ENCODE results near the gene ZNF25. TPM values are rescaled to one million over a fixed set of nuclear protein-coding genes. Genes with fewer than 3 reads are reported as not detected.

ZNF25 gene
- total RNA-seq, 2 donors from 2014 or later = 4.3 to 9.1 TPM

DNA sequence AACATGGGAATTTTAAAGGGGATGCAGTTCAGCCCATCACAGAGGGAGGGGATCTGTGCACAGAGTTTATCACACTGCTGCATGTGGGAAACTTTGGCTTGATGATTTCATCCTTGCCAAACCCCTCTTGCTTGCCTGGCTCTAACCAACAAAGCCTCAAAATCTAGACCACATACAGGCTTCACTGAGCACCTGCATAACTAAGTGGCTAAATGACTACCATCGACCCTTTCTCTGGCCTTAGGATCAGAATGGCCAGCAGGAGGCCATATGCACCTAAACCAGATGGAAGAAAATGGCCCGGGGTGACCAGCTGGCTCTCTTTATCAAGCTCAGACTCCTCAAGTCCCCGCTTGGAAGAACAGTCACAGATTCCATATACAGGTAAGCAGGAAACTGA is 15.6 kb upstream of the ZNF25 start:
- H3K4me1 ChIP-seq = no peaks in the 10 kb centered on the region
- 72 to 77% methylated on average over 3 of the region's 3 CpGs for WGBS, 2 donors

GRCh38 chr10:37991655-37992054 is 15.2 kb upstream of the ZNF25 start:
- no peak for TF ChIP-seq CTCF (IDR thresholded peaks at IDR 0.05)
- no peak for TF ChIP-seq POLR2A (IDR thresholded peaks at IDR 0.05)
- Histone ChIP-seq H3K4me3 (no peak overlapping the region), H3K27me3 (no peaks in the 10 kb centered on the region), H3K4me1 (no peaks in the 10 kb centered on the region), H3K27ac (no peak overlapping the region), H3K9me3 (no peaks in the 10 kb centered on the region), H3K36me3 (replicated peaks in 1 of 2; ENCODE audit: insufficient read depth in 1 of 2, low read depth in 2 of 2) (no peaks in the 10 kb centered on the region)
- intact Hi-C loops (cut with DNase I) = no loop called here
- WGBS, 2 donors = 48 to 66% methylated on average over 2 of the region's 2 CpGs
- no peak for DNase-seq
- no peak for ATAC-seq

More for the DNA sequence above, 15.6 kb upstream of the ZNF25 start:
- Histone ChIP-seq H3K36me3 (replicated peaks in 1 of 2; ENCODE audit: insufficient read depth in 1 of 2, low read depth in 2 of 2) (no peaks in the 10 kb centered on the region), H3K27me3 (no peaks in the 10 kb centered on the region), H3K4me3 (no peak overlapping the region), H3K9me3 (no peaks in the 10 kb centered on the region), H3K27ac (no peak overlapping the region)
- ATAC-seq = no peak
- no peak for DNase-seq
- intact Hi-C loops (cut with DNase I) = no loop called here
- no peak for TF ChIP-seq CTCF (IDR thresholded peaks at IDR 0.05)
- TF ChIP-seq POLR2A (IDR thresholded peaks at IDR 0.05) = no peak

DNA sequence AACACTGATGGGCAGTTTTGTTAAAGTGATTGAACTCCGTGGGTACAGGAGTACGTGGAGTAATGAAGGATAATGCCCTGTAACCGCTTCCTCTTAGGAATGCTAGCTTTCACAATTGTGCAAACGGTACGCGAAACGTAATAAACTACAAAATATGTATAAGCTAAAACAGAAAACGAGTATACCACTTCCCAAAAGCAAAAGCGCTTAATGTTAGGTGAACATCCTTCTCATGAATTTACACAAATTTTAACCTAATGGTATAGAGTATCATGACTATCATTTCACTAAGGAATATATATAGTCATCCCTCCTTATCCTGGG is 395 bp upstream of the ZNF25 start:
- Histone ChIP-seq H3K4me1 (peaks cover 6% of the 10 kb centered on the region), H3K4me3 (peak overlapping the region in 1 of 2 donors; percentile 24), H3K36me3 (replicated peaks in 1 of 2; ENCODE audit: insufficient read depth in 1 of 2, low read depth in 2 of 2) (no peaks in the 10 kb centered on the region), H3K27me3 (no peaks in the 10 kb centered on the region), H3K9me3 (no peaks in the 10 kb centered on the region), H3K27ac (peak overlapping the region in 3 of 4 donors; percentile 92 to 96 (median 94))
- TF ChIP-seq CTCF (IDR thresholded peaks at IDR 0.05) (peak in 1 of 7 experiments; percentile 20), POLR2A (IDR thresholded peaks at IDR 0.05) (no peak)
- WGBS, 2 donors = 4 to 6% methylated on average over 9 of the region's 9 CpGs
- intact Hi-C loops (cut with DNase I) = no loop called here
- ATAC-seq (no peak), DNase-seq (no peak)

DNA sequence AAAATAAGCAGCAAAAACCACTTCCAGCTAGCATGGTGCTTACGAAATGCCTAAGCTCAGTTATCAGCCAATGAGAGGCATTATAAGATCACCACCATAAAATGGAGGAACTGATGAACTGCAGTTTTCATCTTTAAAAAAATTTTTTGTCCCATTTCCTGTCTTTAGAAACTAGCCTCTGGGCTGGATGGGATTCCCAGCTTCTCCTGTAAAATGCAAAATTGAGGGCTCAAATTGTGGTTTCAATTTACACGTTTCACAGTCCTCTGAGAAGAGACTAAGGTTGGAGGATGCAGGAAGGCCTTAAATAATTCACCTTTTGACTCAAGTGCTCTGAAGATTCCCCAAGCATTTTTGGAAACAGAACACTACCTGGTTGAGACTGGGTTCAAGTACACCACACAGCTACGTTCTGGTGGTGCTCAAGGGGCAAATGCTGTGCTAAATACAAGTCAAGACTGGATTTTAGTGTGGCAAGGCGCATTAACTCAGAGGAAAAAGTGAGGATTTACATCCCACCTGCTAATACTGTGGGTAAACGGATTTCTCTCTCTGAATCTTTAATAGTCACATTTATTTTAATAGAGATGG is 951 bp downstream of the ZNF25 start:
- Histone ChIP-seq H3K4me1 (peaks cover 6% of the 10 kb centered on the region), H3K27ac (peak overlapping the region; percentile 92 to 96 (median 93)), H3K4me3 (peak overlapping the region; percentile 49 to 69), H3K36me3 (replicated peaks in 1 of 2; ENCODE audit: insufficient read depth in 1 of 2, low read depth in 2 of 2) (no peaks in the 10 kb centered on the region), H3K27me3 (no peaks in the 10 kb centered on the region), H3K9me3 (no peaks in the 10 kb centered on the region)
- TF ChIP-seq POLR2A (IDR thresholded peaks at IDR 0.05) (no peak), CTCF (IDR thresholded peaks at IDR 0.05) (peak in 1 of 7 experiments; percentile 8)
- WGBS, 2 donors = 17 to 19% methylated on average over 5 of the region's 5 CpGs
- no peak for DNase-seq
- no peak for ATAC-seq
- intact Hi-C loops (cut with DNase I) = no loop called here

DNA sequence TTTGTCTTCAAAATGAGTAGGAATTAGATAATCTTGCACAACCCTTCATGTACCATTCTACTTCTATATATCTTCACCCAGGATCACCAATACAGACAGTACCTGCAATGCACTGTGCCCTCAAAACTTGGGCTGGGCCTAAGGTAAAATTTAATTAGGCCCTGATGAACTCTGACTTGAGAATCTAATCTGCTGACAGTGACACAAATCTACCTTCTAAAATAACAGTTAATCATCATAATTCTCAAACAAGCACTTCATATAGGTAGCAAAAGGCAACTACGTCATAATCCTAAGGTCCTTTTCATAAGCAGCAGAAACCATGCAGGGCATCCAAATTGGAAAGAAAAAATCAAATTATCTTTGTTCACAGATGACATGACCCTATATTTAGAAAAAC is 4.1 kb downstream of the ZNF25 start:
- TF ChIP-seq CTCF (IDR thresholded peaks at IDR 0.05) (no peak), POLR2A (IDR thresholded peaks at IDR 0.05) (no peak)
- H3K27ac ChIP-seq = no peak overlapping the region
- no peaks in the 10 kb centered on the region for H3K9me3 ChIP-seq
- H3K27me3 ChIP-seq = no peaks in the 10 kb centered on the region
- ATAC-seq = no peak
- intact Hi-C loops (cut with DNase I) = no loop called here
- no peaks in the 10 kb centered on the region for H3K36me3 ChIP-seq (replicated peaks in 1 of 2; ENCODE audit: insufficient read depth in 1 of 2, low read depth in 2 of 2)
- H3K4me3 ChIP-seq = no peak overlapping the region
- no peak for DNase-seq
- WGBS, 2 donors = 92 to 96% methylated on average over 1 of the region's 1 CpG
- H3K4me1 ChIP-seq = peaks cover 6% of the 10 kb centered on the region

All from body of pancreas (tissue), 4 donors.